Measurements from ENCODE around the gene HIGD2A. TPM values are rescaled to one million over a fixed set of nuclear protein-coding genes. Genes with fewer than 3 reads are reported as not detected.

HIGD2A gene
- total and polyA plus RNA-seq, 2 of the 13 experiments (the other 11 are each of a cell fraction or from before 2014, with no cell fraction given), result 89.2 to 146 TPM

- no peak for TF ChIP-seq ZNF510 (CRISPR knock-in tag; IDR thresholded peaks at IDR 0.05; ENCODE audit: low read depth)
- TF ChIP-seq AGO1 (IDR thresholded peaks at IDR 0.05; ENCODE audit: low read depth, low read length, poor library complexity, severe bottlenecking), result no peak
Observed at GRCh38 chr5:176350416-176350815, 38.1 kb upstream of the HIGD2A start (continued).

- intact Hi-C loops (cut with micrococcal nuclease; ENCODE audit: unreplicated experiment), result no loop called here
- H3K79me2 ChIP-seq (ENCODE audit: insufficient read depth, low read length), result peaks cover 35% of the 10 kb centered on the region
- no peak for ATAC-seq
- no TSS peak for BruUV-seq (replicated peaks)
- peaks cover 41 to 91% of the 10 kb centered on the region in 2 experiments for H3K36me3 ChIP-seq (replicated peaks in 1 of 2; ENCODE audit: control insufficient read depth in 1 of 2, insufficient read depth in 2 of 2, low read length in 2 of 2)
- no peak overlapping the region for H2AFZ ChIP-seq (ENCODE audit: low read length)
- in situ Hi-C loops (cut with HindIII; ENCODE audit: extremely low pct_ligation_motif_present, low pct_unique_long_range_greater_than_20kb), result no loop called here
- peaks cover 11% of the 10 kb centered on the region for H3K4me1 ChIP-seq (ENCODE audit: insufficient read depth, low read length)
- no peak overlapping the region for H3K27ac ChIP-seq (ENCODE audit: extremely low read length, insufficient read depth, low read length)
- 94% methylated on average over 5 of the region's 5 CpGs for WGBS (ENCODE audit: low lambda C conversion rate)
- no peak overlapping the region for H3K4me2 ChIP-seq (ENCODE audit: low read depth, low read length)
- no peaks in the 10 kb centered on the region for H3K9me3 ChIP-seq (ENCODE audit: low read length)
- no peak for FAIRE-seq
- no peak overlapping the region for H3K4me3 ChIP-seq (replicated peaks in 1 of 3; ENCODE audit: insufficient read depth in 1 of 3, low read depth in 2 of 3, low read length in 3 of 3)
- DNase-seq (ENCODE audit: low spot score), result no peak
- ChIA-PET POLR2A (interaction anchor here (3.3 kb wide), 1 partner anchor 9 kb away, joined by 16 read pairs; the partner anchor contains the start of gene KIAA1191), CTCF (ENCODE audit: low intra/inter-chr PET ratio, low total read pairs) (no interaction called here)
- H3K27me3 ChIP-seq (ENCODE audit: control insufficient read depth in 1 of 2, insufficient read depth in 2 of 2, low read length in 2 of 2), result no peaks in the 10 kb centered on the region
- H4K20me1 ChIP-seq (ENCODE audit: insufficient read depth, low read length), result peaks cover 18% of the 10 kb centered on the region
- no peak overlapping the region for H3K9ac ChIP-seq (ENCODE audit: insufficient read depth, low read depth, low read length)
- TF ChIP-seq GFI1 (CRISPR knock-in tag; IDR thresholded peaks at IDR 0.05; ENCODE audit: borderline replicate concordance) (no peak), JARID2 (CRISPR knock-in tag; IDR thresholded peaks at IDR 0.05; ENCODE audit: insufficient replicate concordance) (no peak), ARID3A (IDR thresholded peaks at IDR 0.05; ENCODE audit: low read depth, low read length) (no peak), ZNF891 (CRISPR knock-in tag; IDR thresholded peaks at IDR 0.05) (no peak), GRHL1 (CRISPR knock-in tag; conservative IDR thresholded peaks at IDR 0.05) (no peak), FOXA1 (IDR thresholded peaks at IDR 0.05) (no peak), FOXA1 (CRISPR knock-in tag; IDR thresholded peaks at IDR 0.05) (no peak), MZF1 (CRISPR knock-in tag; IDR thresholded peaks at IDR 0.05; ENCODE audit: borderline replicate concordance) (no peak), ZNF687 (CRISPR knock-in tag; IDR thresholded peaks at IDR 0.05) (no peak), RNF219 (CRISPR knock-in tag; IDR thresholded peaks at IDR 0.05) (no peak)
Observed at GRCh38 chr5:176352116-176352878, 36.3 kb upstream of the HIGD2A start.

All from HepG2 (cell line).